Stimulated activated CD4-positive, alpha-beta T cell treated with anti-CD3 and anti-CD28 coated beads, Interleukin-15, amount 100 ng/mL, for 48 hours (primary cell): ENCODE measurements around the gene ZNF665.
"Not testable (repeated sequence)": the region's sequence is repeated elsewhere in the genome, so short reads cannot be mapped to it uniquely, and the experiment has no call there.

Experiments used
- DNase-seq, 2 donors: peaks; one replicate each; pipeline ENCODE4 v3.0.0-alpha.2; 2020; ENCODE audit warnings: low read depth in 2 of 2

ZNF665 gene

DNA sequence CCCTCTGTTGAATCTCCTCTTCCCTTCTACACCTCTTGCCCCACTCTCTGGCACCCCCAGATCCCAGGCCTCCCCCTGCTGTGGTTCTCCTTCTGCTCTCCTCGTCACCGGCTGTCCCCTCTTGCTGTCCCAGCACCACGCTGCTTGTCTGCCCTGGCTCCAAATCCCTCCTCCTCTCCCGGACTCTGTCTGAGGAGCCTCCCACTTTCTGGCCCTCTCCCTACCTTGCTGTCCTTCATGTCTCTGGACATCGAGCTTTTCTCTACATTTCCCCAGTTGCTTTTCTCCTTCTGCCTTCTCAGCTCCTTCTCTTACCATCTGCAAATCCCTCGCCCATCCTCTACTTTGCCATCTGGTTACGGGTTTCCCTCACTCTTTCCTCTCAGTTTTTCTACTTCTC is 35.5 kb downstream of the ZNF665 start:
- DNase-seq = no peak

DNA sequence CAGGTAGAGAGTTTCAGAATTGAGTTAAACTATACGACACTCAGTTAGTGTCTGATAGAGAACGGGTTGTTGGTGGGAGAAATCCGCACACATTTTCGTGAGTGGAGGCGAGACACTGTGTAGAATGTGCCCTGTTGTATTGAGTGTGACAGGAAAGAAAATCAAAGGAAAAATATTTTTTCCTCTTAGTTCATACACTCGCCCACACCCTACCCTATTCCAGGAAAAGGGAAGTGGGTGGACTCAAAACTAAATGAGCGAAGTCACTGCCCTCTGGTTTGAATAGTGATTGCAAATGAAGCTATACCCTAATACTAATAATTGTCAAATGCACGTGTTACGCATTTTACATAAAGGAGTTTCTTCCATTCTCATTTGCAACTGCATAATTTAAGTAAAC is 36.3 kb downstream of the ZNF665 start:
- no peak for DNase-seq

DNA sequence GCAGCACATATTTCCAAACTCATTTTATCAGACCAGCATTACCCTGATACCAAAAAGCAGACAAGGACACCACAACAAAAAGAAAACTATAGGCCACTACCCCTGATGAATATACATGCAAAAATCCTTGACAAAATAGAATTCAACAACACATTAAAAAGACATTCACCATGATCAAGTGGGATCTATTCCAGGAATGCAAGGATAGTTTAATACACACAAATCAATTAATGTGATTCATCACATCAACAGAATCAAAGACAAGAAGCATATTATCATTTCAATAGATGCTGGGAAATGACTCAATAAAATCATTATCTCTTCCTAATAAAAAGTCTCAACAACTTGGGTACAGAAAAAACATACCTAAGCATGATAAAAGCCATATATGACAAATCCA is 45.5 kb downstream of the ZNF665 start:
- no peak for DNase-seq

DNA sequence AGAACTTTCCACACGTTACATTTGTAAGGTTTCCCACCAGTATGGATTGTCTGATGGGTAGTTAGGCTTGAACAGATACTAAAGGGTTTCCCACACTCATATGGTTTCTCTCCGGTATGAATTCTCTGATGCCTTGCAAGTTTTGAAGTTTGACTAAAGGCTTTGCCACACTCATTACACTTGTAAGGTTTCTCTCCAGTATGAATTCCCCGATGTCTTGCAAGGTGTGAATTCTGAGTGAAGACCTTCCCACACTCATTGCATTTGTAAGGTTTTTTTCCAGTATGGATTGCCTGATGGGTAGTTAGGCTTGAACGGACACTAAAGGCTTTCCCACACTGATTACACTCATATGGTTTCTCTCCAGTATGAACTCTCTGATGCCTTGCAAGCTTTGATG is 52.8 kb downstream of the ZNF665 start:
- DNase-seq = no peak

DNA sequence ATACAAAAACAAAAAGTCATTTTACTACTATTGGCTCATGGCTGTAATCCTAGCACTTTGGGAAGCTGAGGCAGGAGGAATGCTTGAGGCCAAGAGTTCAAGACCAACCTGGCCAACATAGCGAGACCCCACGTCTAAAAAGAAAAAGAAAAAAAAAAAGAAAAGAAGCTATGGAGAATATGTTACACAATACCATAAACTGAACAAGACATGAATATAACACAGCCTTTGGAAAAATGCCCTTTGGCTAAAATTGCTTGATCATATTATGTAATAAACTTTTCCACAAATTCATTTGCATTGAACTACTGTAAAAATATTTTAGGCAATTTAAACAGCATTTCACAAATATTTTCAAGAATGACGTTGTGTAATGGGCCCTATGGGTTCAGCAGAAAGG is 56.7 kb downstream of the ZNF665 start:
- no peak for DNase-seq

DNA sequence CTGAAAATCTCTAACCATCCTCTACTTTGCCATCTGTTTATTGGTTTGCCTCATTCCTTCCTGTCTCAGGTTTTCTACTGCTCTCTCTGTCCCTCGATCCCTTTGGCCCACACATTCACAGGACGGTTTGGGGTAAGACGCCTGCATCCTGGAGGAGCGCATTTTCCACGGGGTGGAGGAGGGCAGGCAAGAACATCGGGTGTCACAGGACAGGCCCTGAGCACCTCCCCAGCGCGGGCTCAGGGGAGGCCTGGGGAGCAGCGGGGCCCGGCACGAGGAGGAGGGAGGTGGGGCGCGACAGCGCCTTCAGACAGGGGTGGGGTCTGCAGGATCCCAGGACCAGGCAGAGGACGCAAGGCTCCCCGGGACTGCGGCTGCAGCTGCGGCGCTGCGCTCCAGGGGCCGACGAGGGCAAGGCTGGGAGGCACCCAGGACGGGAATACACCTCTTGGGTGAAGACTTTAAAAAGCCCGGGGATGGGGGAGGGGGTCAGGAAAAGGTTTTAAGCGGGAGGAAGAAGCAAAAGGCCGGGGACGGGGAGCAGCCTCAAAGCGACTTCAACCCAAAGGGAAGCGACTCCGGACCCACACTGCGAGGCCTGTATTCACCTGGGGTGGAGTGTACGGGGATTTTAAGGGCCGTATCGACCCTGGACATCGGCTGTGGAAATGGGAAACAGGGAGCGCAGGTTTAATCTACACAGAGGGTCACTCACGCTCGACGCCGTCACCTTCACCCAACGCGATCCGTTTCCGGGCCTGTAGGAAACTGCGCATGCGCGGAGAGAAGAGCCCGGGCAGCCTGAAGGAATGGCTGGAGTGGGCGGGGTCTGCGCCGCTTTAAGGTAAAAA is 60.8 kb downstream of the ZNF665 start, which contains the start of gene ZNF415:
Gene ZNF415 (minus strand): TSS at position 770 of the 851 bp plus-strand sequence. CDS start 10,234 bp downstream, outside the sequence.
- DNase-seq = peak; percentile 23 to 39

DNA sequence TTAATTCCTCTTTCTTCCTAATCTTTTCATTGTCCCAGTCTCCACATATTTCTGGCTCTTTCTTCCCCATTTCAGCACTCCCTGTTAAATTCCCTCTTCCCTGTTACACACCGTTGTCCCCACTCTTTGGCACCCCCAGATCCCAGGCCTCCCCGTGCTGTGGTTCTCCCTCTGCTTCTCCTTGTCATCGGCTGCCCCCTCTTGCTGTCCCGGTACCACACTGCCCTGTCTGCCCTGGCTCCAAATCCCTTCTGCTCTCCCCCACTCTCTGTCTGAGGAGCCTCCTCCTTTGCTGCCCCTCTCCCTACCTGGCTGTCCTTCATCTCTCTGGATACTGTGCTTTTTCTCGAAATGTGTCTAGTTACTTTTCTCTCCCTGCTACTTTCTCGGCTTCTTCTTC is 61.4 kb downstream of the ZNF665 start:
- no peak for DNase-seq

DNA sequence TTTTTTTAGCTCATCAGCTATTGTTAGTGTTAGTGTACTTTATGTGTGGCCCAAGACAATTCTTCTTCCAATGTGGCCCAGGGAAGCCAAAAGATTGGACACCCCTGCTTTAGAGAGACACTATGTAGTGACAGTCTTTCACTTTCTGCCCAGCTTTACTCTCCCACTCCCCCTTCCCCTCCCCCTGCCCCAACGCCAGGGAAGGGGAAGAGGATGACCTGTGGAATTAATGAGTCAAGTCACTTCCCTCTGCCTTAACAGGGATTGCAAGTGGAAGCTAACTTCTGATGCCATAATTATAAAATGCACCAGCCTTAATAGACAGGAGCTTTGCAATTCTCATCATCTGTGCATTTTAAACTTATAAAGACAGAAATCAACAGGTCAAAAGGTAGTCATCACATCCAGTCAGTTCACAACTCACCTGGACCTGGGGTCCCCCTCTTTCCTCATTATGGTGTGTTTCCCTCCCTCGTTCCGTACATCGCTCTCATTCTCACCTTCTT is 62.0 kb downstream of the ZNF665 start:
- no peak for DNase-seq

DNA sequence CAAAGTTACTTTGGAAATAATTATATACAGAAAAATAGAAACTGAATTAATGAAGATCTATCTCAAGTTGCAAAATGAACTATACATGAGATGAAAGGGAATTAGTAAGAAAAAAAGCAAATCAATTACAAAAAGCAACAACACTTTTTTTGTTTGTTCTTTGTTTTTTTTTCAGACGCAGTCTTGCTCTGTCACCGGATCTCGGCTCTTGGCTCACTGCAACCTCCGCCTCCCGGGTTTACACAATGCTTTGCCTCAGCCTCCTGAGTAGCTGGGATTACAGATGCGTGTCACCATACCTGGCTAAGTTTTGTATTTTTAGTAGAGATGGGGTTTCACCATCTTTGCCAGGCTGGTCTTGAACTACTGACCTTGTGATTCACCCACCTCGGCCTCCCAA is 62.7 kb downstream of the ZNF665 start:
- no peak for DNase-seq

DNA sequence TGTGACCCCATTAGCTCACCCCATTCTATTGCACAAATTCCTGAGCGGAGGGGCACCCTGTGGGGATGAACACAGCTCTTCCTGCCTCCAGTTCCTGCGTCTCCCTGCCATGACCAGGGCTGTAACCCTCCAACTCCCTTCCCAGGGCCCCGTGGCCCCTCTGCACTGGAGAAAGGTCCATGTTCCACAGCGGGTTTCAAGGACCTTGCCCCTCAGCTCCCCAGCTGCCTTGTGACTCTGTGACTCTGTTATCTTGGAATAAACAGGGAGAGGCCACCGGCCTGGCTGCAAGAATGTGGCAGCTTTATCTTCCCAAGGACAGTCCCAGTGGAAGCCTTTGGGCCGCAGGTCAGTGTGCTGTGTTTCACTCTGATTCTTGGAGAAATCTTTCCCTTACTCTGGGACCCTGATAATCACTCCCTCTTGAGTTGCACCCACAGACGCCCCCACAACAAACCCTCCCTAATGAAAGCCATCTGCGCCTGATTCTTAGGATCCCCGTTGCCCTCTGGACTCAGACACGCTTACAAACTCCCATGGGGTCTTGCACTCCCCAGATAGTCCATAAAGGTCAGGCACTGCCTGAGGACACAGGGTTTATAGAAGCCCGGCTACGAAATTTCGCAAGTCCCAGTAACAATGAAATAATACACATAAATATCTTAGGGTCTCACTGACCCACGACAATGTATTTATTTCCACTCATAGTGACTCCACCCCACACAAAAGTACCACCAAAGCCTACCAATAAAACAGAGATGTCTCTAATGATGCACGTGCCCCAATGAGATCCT is 66.2 kb downstream of the ZNF665 start:
- DNase-seq = not testable (repeated sequence)

DNA sequence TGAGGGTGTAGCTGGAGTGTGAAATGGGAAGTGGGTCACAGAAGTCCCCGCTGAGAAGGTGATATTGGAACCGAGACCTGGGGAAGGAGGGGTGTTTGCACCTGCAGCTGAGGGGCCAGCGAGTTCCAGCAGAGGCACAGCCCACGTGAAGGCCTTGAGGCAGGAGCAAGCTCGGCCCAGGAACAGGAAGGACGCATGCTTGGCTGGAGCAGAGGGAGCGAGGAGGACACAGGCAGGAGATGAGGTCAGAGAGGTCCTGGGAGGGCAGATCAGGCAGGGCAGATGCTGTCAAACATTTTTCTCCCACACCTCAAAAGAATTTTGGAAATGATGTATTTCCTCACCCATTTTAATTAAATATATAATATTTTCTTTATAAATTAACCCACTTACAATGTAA is 69.8 kb downstream of the ZNF665 start:
- DNase-seq = no peak
